Brain microvascular endothelial cell (primary cell): ENCODE measurements around the gene NDFIP1.

Experiments
- DNase-seq: peaks from one replicate; pipeline ENCODE4 v3.0.0-alpha.2; 2020
- H3K27ac ChIP-seq: fragments of 250-450 bp; sonication (Bioruptor Pico); 2 replicates; pipeline ENCODE4 v1.5.1; 2020; ENCODE audit warnings: mild to moderate bottlenecking, moderate library complexity
- H3K27me3 ChIP-seq: fragments of 250-450 bp; sonication (Bioruptor Pico); replicated peaks from 2 replicates; pipeline ENCODE4 v1.5.1; 2020; ENCODE audit warnings: mild to moderate bottlenecking
- H3K36me3 ChIP-seq: fragments of 250-450 bp; sonication (Bioruptor Pico); replicated peaks from 2 replicates; pipeline ENCODE4 v1.5.1; 2020; ENCODE audit warnings: mild to moderate bottlenecking
- H3K4me3 ChIP-seq: 2 replicates; pipeline ENCODE4 v1.5.1; 2011; ENCODE audit warnings: low read depth, mild to moderate bottlenecking, control low read depth, low read length, moderate library complexity
- CTCF ChIP-seq: IDR thresholded peaks from 2 replicates; pipeline ENCODE4 v1.5.1; 2011; ENCODE audit warnings: low read depth, mild to moderate bottlenecking, moderate library complexity, low read length, control low read depth, inconsistent platforms; ENCODE audit errors: missing control alignments
- in situ Hi-C: cut with HindIII; loops from 2 replicates; pipeline ENCODE4 v1.10.0; 2017; ENCODE audit warnings: low sequenced_read_pairs, low pct_ligation_motif_present

NDFIP1 gene

DNA sequence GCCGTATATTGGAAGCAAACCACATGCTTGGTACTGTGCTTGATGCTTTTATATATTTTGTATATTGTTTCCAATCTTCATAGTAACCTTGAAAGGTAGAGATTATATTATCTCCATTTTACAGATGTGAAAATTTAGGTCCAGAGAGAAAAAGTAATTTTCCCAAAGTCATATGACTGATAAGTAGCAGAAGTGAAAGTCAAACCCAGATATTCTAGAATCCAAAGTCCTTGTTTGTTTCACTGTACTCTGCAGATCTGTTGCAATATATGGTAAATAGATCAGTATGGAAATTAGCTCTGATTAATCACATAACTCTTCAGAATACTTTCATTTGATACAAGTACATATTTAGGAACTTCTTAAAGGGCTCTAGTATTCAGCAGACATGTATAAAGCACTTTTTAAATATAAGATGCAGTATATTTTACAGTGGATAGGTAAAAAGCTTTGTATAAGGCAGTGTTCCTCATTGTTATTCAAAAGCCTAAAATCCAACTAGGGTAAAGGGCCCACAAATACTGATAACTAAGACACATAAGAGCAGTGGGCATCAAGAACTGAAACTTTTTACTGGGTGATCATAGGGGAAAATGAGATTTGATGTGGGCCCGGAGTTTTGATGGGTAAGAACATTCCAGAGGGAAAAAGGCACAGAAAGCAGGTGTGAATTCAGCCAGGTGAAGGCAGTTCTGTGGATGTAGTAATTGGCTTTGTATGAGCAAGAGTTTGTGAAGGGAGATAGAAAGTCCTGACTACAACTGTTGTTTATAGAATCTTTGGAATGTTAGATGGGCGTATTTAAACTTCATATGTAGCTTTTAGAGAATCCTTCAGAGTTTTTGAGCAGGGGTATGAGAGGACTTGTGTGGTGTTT lies 25.0 kb downstream of the NDFIP1 start:
- Histone ChIP-seq H3K27ac (no peak overlapping the region), H3K36me3 (peaks cover 10% of the 10 kb centered on the region), H3K4me3 (no peak overlapping the region), H3K27me3 (no peaks in the 10 kb centered on the region)
- no peak for TF ChIP-seq CTCF
- in situ Hi-C loops = loop anchor here (25.0 kb wide), 1 partner anchor 146 kb away; no protein-coding TSS in a partner anchor
- no peak for DNase-seq

DNA sequence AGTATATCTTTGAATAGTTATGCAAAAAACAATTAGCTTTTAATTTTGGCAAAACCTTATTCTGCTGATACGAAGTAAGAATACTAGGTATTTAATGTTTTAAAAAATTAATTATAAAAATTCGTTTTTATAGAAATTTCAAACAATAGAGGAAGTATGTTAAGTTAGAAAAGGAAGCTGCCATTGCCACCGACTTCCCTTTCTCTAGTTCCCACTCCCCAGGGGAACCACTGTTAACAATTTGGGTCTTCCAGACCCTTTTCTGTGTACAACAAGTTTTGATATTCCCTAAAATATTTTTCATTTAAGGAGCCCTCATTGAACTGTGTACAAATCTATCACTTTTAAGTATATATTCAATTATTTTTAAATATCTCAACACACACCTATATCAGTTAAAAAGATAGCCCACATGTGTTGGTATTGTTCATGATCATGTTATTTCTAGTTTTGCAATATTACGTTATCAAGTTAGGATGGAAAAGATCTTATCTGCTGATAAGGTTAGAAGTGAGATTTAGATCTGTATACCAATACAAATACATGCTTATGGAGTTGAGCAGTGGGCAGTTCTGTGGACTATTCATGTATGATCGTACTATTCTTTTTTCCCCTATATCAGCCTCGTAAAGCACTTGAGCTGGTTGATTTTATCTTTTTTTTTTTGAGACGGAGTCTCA lies 25.9 kb downstream of the NDFIP1 start:
- TF ChIP-seq CTCF = no peak
- DNase-seq = no peak
- peaks cover 10% of the 10 kb centered on the region for H3K36me3 ChIP-seq
- no peak overlapping the region for H3K4me3 ChIP-seq
- in situ Hi-C loops = loop anchor here (25.0 kb wide), 1 partner anchor 147 kb away; no protein-coding TSS in a partner anchor
- H3K27ac ChIP-seq = no peak overlapping the region
- H3K27me3 ChIP-seq = no peaks in the 10 kb centered on the region

DNA sequence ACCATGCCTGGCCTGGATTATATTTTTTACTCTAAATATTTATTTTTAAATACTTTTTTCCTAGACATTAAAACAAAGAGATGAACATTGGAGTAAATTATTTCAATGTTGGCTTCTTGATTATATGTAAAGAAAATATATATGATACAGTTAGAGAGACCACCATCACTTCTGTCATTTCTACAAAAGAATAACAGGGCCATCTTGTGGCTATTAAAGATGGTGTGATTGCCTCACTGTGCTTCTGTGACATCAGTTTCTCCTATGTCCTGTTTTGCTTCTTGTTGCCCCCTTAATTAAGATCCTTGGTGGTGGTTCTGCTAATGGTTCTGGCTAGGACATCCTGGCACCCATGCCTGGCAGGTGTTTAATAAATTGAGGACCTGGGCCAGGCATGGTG lies 32.9 kb downstream of the NDFIP1 start:
- no peak for TF ChIP-seq CTCF
- no peak overlapping the region for H3K27ac ChIP-seq
- no peak overlapping the region for H3K4me3 ChIP-seq
- in situ Hi-C loops = loop anchor here (25.0 kb wide), 1 partner anchor 154 kb away; no protein-coding TSS in a partner anchor
- DNase-seq = no peak
- H3K27me3 ChIP-seq = no peaks in the 10 kb centered on the region
- H3K36me3 ChIP-seq = peaks cover 19% of the 10 kb centered on the region

GRCh38 chr5:142143878-142144277 lies 35.3 kb downstream of the NDFIP1 start:
- Histone ChIP-seq H3K36me3 (peaks cover 19% of the 10 kb centered on the region), H3K4me3 (no peak overlapping the region), H3K27ac (no peak overlapping the region), H3K27me3 (no peaks in the 10 kb centered on the region)
- in situ Hi-C loops = loop anchor here (25.0 kb wide), 1 partner anchor 157 kb away; no protein-coding TSS in a partner anchor
- TF ChIP-seq CTCF = peak; percentile 36
- DNase-seq = peak; percentile 14

DNA sequence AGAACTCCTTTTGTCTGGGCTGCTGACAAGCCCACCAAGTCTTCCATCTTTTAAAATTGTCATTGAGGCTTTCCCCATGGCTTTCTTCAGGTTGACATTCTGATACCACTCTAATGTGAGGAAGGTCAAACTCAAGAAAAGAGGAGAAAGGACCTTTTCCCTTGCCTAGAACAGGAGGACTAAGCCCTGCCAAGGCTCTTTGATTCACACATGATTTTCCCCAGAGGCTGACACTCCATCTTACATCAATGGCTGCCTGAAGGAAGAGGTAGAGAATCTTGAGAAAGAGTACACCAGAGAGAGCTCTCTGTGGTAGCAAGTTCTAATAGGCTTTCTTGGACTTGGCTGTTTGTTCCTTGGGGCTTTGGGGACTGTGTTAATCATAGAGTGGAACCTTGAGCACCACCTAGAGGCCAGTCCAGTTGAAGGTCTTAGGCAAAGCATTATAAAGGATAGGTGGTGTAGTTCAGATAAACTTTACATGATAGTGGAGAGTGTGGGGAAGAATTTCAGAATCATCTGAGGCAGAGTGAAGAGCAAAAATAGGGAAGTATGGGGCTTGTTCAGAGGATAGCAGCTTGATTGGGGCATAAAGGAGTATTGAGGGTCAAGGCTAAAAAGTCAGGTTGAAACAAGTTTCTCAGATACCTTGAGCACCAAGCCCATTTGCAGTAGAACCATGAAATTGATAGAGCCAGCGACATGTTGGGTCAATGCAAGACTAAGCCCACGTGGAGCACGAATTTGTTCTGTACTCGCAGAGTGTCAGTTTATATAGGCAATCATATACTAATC lies 36.7 kb downstream of the NDFIP1 start:
- peaks cover 19% of the 10 kb centered on the region for H3K36me3 ChIP-seq
- in situ Hi-C loops = loop anchor here (25.0 kb wide), 1 partner anchor 158 kb away; no protein-coding TSS in a partner anchor
- H3K27ac ChIP-seq = no peak overlapping the region
- peak; percentile 74 for DNase-seq
- H3K4me3 ChIP-seq = no peak overlapping the region
- peak; percentile 87 for TF ChIP-seq CTCF
- no peaks in the 10 kb centered on the region for H3K27me3 ChIP-seq
